Myocyte (in vitro differentiated cells): Measurements from ENCODE around the gene PPP4R2. TPM values are rescaled to one million over a fixed set of nuclear protein-coding genes. Genes with fewer than 3 reads are reported as not detected.
"Not testable (repeated sequence)": the region's sequence is repeated elsewhere in the genome, so short reads cannot be mapped to it uniquely, and the experiment has no call there.

Experiments used
- DNase-seq: peaks from one replicate; pipeline ENCODE4 v3.0.0-alpha.2; 2012; ENCODE audit warnings: low read depth
- total RNA-seq: library from RNA; depleted of rRNA; stranded (reverse); fragments of >200 nt; gene quantifications from 2 replicates; pipeline ENCODE4 v1.2.3, GENCODE V29; 2014

The PPP4R2 gene
- total RNA-seq, 1 donor from 2014 or later = 95.2 TPM

- DNase-seq = no peak
Observed at GRCh38 chr3:73021301-73021835, 24.8 kb downstream of the PPP4R2 start.

- no peak for DNase-seq
Observed at GRCh38 chr3:73024836-73025235, 28.2 kb downstream of the PPP4R2 start.

GRCh38 chr3:73026111-73026759 lies 29.6 kb downstream of the PPP4R2 start:
- no peak for DNase-seq

DNA sequence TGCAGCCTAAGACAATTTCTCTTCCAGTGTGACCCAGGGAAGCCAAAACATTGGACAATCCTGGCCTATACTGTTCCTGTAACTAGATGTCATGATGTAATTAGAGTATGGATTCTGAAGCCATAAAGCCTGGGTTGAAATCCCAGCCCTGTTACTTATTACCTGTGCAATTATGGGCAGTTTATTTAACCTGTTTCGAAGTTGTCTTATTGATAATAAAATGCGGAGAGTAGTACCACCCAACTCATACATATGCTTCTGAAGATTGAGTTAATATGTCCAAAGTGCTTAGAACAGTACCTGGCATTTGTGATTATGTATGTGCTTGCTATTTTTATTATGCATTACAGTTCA lies 30.1 kb downstream of the PPP4R2 start:
- DNase-seq = no peak

DNA sequence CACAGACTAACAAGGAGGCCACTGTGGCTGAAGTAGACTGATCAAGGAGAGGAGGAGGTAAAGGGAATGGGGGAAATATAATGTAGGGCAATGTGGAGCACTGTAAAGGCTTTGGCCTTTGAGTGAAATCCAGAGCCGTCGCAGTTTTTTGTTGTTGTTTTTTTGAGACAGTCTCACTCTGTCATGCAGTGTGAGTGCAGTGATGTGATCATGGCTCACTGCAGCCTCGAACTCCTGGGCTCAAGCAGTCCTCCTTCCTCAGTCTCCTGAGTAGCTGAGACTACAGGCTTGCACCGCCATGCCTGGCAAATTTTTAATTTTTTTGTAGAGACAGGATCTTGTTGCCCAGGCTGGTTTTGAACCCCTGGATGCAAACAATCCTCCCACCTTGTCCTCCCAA lies 32.2 kb downstream of the PPP4R2 start:
- no peak for DNase-seq

- DNase-seq = peak; percentile 71
Observed at GRCh38 chr3:73029321-73029796, 32.7 kb downstream of the PPP4R2 start.

GRCh38 chr3:73030073-73030597 lies 33.5 kb downstream of the PPP4R2 start:
- peak; percentile 45 for DNase-seq

- DNase-seq = no peak
Observed at GRCh38 chr3:73031573-73032103, 35.0 kb downstream of the PPP4R2 start.

DNA sequence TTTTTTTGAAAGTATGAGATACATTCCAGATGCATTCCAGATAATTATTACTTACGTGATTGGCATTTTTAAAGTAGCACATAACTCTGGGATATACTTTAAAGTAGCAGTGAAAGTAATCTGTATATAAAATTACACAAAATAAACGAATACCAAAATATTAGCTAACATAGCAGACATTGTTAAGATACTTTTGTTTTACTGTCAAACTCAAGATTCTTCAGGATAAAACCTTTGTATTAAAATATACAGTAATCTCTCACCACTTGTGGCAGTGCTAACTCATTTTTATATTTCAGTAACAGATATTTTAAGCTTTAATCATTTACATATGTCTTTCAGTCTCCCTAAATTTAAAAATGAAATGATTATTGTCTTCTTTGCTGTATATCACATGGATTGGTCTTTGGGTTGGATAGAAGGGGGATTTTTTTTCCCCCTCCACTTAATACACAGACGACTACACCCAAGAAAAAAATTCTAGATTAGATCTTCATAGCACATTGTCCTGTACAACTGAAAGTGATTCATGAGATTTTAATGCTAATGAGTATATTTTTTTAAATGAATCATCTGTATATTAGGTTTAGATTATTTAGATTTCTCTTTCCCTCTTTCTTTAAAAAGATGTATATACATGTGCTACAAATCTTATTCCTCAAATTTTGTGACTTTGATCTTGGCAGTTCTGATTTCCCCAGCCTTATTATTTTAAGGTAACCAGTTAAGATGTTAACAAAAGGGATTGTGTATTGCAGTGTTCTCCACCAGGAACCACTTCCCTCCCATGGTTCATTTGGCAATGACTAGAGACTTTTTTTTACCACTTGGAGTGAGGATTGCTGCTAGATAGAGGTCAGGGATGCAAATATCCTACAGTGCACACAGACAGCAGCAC lies 40.3 kb downstream of the PPP4R2 start:
- no peak for DNase-seq

DNA sequence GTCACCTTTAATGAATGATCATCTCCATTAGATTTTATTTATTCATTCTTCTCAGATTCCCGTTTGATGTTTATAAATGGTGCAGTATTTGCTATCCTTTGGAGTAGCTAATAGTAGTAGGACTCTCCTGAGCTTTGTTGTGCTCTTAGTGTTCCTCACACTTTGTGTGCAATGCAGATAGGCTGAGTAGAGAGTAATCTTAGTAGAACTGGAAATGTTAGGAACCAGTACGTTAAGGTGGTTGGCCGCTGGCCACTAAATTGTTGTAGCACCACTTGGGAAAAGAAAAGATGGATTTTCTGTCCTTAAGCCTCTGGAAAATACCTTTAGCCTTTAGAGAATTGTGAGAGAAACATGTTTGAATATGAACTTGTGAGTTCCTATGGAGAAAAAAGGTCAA lies 44.9 kb downstream of the PPP4R2 start:
- no peak for DNase-seq

GRCh38 chr3:73043414-73043813 lies 46.8 kb downstream of the PPP4R2 start:
- no peak for DNase-seq

DNA sequence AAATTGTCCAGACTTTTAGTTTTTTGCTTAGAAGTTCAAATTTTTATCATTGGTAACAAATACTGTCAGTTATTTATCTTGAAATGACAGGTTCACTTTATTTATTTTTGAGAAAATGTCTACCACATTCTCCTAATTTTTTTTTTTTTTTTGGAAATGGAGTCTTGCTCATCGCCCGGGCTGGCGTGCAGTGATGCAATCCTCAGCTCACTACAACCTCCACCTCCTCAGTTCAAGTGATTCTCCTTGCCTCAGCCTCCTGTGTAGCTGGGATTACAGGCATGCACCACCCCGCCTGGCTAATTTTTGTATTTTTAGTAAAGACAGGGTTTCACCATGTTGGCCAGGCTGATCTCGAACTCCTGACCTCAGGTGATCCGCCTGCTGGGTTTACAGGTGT lies 48.8 kb downstream of the PPP4R2 start:
- DNase-seq = no peak

DNA sequence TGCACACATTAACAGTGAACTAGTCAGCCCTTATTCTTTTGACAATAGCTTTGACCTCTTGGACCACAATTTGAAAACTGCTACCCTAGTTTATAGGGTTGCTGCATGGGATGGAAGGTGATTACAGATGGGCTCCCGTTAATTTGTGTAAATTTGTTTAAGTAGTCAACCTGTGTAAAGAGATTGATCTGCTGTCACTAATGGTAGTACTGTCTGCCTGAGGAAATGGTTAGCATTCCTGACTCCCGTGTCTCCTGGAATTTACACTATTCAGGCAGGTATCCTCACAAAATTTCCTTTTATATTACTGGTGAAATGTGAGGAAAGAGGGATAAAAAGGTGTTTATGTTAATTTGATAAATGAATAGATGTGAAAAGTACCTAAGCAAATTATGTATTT lies 49.6 kb downstream of the PPP4R2 start:
- no peak for DNase-seq

DNA sequence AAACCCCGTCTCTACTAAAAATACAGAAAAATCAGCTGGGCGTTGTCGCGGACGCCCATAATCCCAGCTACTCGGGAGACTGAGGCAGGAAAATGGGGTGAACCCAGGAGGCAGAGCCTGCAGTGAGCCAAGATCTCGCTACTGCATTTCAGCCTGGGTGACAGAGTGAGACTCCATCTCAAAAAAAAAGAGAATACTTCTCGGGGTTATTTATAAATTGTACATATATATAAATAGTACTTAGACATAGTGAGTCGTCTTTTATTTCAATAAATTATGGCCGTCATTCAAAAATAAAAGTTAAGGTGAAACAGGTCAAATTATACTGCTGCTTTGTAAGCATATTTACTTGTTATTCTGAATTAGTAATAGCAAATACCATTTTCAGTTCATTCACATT lies 52.7 kb downstream of the PPP4R2 start:
- no peak for DNase-seq

- no peak for DNase-seq
Observed at GRCh38 chr3:73052857-73053256, 56.2 kb downstream of the PPP4R2 start.

DNA sequence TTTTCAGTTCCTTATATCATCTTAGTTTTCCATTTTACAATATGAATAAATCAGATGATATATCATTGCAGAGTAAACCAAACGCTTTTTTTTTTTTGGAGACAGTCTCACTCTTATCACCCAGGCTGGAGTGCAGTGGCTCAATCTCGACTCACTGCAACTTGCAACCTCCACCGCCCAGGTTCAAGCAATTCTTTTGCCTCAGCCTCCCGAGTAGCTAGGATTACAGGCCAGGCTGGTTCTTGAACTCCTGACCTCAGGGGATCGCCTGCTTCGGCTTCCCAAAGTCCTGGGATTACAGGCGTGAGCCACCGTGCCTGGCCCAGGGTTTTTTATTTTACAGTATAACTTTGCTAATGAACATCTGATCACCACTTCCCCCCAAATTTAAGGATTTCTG lies 59.0 kb downstream of the PPP4R2 start:
- no peak for DNase-seq

DNA sequence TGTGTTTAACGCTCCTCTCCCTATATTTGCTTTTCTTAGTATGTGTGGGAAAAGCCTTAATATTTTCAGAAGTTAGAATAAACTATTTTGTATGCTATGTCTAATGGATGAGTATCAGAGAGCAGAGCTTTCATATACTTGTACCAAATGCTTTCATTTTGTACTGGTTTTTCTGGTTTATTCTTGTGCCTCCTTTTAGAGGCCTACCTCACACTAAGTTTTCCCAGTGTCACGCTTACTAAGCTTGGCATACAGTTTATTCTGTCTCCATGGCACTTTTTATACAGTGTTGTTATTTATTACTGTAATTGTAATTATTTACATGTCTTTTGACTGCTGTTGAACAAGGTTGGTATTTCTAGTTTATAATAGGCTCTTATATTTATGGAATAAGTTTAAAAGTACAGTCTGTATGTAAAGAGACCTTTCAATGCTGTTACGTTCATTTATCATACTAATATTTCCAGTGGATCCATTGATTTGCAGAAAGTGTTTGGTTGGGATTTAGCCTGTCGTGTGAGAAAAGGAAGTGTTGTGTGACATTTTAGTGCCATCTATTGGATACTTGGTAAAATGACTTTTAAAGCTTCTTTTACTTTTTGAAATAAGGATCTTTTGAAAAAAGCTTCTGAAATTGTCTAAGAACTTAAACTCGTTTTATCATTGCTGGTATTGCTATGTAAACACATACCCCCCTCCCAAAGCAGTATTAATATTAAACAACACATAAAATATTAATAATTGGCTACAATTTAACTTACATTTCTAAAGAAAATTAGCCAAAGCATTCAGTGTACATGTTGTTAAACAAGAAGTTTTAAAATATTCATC lies 59.6 kb downstream of the PPP4R2 start:
- DNase-seq = no peak

DNA sequence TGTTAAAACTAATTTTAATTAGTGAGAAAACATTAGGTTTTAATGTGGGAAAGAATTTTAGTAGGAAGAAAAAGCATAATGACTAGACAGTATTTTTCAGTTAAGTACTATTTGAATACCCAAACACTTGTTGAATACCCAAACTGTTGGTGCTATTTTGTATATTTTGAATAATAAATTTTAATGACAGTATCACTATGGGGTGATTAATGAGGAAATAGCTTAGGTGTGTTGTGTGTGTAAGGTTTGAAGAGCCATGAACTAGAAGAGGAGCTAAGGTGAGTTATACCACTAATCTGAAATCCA lies 60.2 kb downstream of the PPP4R2 start:
- no peak for DNase-seq

- no peak for DNase-seq
Observed at GRCh38 chr3:73060302-73060723, 63.7 kb downstream of the PPP4R2 start.

DNA sequence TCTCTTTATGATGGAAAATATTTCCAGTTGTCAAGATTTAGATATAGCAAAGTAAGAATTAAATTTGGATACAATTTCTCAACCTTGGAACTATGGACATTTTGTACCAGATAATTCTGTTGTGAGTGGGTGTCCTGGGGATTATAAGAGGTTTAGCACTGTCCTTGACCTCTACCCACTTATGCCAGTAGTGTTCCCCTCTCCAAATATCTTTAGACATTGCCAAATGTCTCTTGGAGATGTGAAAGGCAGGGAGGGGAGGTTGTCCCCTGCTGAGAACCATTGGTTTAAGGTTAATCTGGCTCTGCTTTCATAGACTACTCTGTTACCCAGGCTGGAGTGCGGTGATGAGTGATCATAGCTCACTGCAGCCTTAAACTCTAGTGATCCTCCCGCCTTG lies 64.8 kb downstream of the PPP4R2 start, which contains the start of gene EBLN2:
TSS of gene EBLN2 (plus strand) at position 244 of the 400 bp plus-strand sequence. CDS start 423 bp downstream, outside the sequence.
- DNase-seq = no peak

DNA sequence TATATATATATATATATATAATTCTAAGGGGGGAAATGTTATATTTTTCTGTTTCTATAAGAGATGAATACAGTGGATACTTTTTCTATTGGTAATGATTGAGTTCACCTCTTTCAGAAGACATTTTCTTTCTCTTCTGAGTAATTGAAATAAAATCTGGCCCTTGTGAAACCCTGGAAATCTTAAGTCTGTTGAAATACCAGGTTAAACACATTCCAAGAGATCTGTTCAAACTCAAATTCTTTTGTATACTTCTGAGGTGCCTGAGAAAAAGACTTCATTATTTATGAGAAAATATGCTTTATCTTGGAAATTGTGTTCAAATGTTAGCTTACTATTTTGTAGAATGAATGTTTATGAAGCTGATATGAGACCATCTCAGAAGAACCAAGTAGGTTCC lies 69.6 kb downstream of the PPP4R2 start:
- not testable (repeated sequence) for DNase-seq
